A673 (cell line): Measurements from ENCODE around the gene OR5B12.

ENCODE experiments used
- CTCF ChIP-seq: fragments of 300-800, 200-600 bp; sonication (generic); conservative IDR thresholded peaks from 2 replicates; pipeline ENCODE4 v1.5.1; 2017; ENCODE audit warnings: low read depth, mild to moderate bottlenecking, antibody characterized with exemption, low read length, moderate library complexity, mixed read lengths
- EZH2 ChIP-seq: fragments of 200-600 bp; sonication (generic); IDR thresholded peaks from 2 replicates; pipeline ENCODE4 v1.6.1; 2017; ENCODE audit warnings: borderline replicate concordance, low read depth, mild to moderate bottlenecking, mixed read lengths, antibody characterized with exemption, low read length; ENCODE audit not compliant: poor library complexity, severe bottlenecking

DNA sequence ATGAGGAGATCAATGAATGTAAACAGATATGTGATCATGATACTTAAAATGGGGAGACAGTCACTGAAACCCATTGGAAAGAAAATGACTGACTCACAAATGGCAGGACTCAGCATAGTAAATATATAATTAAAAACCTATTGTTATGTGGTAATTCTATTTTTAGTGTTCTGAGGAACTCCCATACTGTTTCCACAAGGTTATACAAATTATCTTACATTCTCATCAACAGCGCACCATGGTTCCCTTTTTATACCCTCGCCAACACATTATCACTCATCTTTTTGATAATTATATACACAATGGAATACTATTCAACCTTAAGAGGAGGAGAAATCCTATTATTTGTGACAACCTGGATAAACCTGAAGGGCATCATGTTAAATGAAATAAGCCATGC is 48.8 kb upstream of the OR5B12 start:
- no peak for TF ChIP-seq CTCF
- TF ChIP-seq EZH2: no peak
